NOMO-1 treated with DMSO at 0.1 percent for 48 hours (cell line): Measurements from ENCODE around the gene CATSPER1.

Source experiments
- DNase-seq: peaks from one replicate; lab custom pipeline; 2025; ENCODE audit not compliant: unreplicated experiment; lab: John Stamatoyannopoulos, UW

The CATSPER1 gene

DNA sequence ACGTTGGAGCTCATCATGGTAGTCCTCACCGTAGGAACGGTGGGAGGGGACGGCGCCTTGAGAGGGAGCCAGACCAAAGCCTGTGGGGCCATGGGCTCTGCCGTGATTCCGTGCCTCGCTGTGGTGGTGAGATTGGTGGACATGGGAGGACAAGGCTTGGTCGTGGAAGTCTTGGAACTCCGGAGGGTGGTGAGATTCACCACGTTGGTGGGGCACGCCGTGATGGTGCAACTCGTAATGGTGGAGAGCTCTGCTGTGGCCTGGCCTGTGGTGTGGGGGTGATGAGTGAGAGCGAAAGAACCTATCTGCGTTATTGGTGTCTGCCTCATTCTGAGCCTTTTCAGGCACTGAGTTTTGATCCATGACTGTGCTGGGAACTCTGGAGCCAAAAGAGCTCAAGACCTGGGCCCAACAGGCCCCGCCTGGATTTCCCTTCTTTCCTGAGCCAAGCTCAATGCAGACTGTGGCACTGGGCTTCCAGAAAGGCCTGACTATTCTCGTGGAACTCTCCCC, at the start of gene CATSPER1:
TSS of gene CATSPER1 (minus strand) at position 463 of the 513 bp plus-strand sequence. CDS start at position 363, 100 bp downstream.
- no peak for DNase-seq

DNA sequence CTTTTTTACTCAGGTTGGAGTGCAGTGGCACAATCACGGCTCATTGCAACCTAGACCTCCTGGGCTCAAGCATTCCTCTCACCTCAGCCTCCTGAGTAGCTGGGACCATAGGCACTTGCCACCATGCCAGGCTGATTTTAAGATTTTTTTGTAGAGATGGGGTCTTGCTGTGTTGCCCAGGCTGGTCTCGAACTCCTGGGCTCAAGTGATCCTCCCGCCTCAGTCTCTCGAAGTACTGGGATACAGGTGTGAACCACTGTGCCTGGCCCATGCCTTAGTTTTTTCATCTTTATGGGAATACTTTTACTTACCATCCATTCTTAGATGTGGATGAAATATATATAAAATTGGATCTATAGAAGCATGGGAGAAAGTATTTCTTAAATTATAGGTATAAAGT, 49.0 kb upstream of the CATSPER1 start:
- no peak for DNase-seq

DNA sequence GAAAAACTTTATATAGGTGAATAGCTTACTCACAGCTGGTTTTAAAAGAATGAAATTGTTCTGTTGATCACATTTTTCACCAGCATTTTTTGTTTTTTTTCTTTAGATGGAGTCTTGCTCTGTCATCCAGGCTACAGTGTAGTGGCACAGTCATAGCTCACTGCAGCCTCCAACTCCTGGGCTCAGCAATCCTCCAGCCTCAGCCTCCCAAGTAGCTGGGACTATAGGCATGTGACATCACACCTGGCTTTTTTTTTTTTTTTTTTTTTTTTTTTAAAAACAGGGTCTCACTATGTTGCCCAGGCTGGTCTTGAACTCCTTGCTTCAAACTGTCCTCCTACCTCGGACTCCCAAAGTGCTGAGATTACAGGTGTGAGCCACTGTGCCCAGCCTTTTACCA, 47.4 kb upstream of the CATSPER1 start:
- DNase-seq, result no peak

DNA sequence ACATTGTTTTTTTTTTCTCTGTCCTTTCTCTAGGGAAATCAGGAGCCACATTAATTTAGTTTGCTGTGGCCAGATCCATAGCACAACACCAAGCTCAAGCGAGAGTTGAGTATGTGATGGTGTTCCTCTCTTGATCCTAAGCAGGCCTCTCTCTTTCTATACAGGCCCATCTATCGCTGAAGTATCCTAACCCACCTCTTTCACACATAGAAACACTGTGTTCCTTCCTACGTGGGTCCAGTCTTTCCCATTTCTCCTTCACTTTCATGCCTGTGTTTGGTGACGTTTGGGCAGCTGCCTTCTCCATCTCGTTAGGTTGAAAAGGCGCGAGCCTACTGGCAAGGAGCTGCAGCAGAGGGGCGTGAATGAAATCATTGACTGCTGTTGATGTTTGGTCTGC, 46.2 kb upstream of the CATSPER1 start:
- no peak for DNase-seq

DNA sequence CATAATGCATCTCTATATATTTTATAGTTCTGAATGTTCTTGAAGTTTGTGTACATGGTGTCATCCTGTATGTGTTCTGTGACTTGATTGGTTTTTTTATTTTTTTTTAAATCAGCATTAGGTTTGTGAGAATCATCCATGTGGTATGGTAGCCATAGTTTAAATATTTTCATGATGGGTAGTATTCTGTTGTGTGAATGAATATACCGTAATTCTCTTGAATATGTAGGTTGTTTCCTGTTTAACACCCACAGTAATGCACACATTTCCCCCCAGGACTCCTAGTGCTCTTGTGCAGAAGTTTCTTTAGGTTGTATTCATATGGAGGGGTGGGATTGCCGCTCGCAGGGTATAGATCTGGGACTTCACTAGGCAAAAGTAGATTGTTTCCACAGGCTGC, 45.8 kb upstream of the CATSPER1 start:
- no peak for DNase-seq

DNA sequence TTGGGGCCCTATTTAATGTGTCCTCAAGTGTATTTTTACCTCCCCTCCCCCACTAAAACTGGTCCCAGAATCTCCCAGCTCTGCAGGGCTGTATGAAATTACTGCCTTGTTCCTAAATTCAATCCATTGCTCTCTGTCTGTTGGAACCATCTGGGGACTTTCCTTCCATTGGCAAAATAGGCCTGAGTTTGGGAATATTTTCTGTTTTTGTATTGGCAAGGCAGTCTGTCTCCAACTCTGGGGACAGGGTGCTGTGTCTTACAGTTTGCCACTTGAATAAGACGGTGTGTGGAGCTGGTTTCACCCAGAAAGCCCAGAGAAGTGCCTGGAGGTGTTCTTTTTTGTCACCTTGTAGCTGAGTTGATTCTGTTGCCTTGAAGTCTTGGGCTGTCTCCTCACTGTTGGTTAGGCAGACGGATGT, 45.1 kb upstream of the CATSPER1 start:
- no peak for DNase-seq

DNA sequence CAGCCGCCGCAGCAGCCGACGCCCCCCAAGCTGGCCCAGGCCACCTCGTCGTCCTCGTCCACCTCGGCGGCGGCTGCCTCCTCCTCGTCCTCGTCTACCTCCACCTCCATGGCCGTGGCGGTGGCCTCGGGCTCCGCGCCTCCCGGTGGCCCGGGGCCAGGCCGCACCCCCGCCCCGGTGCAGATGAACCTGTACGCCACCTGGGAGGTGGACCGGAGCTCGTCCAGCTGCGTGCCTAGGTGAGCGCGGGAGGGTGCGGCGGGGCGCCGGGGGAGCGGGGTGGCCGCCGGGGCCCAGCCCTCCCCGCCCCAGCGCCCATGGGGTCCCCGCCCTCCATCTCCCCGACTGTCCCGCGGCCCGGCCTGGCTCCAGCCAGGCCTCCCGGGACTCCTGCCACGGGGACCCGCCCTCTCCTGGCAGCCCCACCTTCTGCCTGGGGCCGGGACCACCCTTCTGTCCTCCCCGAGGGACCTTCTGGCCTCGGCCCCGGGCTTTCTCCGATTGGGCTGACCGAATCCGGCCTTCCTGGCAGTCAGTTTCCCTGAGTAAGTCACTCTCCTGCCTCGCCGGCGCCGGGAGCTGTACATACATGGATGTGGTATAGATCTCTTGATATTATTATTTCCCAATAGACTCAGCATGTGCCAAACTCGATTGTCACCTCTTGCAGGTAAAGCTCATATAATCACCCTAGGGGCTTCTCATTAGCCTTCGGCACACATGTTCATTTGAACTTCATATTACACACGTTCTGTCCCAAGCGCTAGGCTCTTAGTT, 44.5 kb upstream of the CATSPER1 start:
- peak; percentile 4 for DNase-seq

DNA sequence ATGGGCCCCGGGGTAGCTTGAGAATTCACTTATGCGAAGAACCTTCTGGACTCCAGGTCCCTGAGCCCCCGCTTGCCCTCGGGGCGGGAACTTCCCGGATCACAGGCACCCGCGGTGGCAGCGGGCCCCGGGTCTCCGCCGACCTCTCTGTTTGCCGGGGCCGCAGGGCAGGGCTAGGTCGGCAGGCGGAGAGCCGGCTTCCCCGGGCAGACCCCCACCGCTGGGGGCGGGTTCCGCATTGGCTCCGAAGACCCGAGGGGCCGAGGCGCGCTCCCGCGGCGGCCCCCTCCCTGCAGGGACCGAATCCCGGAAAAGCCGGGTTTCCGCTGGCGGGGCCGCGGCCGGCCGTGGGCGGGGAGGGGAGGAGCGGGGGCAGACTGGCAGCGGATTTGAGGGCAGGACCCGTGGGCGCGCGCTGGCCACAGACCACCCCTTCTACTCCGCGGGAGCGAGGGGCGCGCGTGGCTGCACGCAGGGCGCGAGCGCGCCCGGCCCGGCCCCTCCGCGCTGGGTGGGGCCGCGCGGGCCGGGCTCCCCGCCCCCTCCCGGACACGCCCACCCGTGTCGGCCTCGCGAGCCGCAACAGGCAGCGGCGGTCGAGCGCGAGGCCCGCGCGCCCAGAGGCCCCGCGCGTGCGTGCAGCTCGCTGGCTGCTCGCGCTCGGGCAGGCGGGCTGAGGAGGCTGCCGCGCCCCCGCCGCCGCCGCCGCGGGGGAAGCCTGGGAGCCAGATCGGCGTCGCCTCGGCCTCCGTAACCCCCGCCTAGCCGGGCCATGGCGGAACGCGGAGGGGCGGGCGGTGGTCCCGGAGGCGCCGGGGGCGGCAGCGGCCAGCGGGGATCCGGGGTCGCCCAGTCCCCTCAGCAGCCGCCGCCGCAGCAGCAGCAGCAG, 43.7 kb upstream of the CATSPER1 start, which contains the start of gene PACS1:
TSS of gene PACS1 (plus strand) at position 558 of the 889 bp plus-strand sequence. CDS start at position 773, 215 bp downstream.
- DNase-seq, result peak; percentile 53

DNA sequence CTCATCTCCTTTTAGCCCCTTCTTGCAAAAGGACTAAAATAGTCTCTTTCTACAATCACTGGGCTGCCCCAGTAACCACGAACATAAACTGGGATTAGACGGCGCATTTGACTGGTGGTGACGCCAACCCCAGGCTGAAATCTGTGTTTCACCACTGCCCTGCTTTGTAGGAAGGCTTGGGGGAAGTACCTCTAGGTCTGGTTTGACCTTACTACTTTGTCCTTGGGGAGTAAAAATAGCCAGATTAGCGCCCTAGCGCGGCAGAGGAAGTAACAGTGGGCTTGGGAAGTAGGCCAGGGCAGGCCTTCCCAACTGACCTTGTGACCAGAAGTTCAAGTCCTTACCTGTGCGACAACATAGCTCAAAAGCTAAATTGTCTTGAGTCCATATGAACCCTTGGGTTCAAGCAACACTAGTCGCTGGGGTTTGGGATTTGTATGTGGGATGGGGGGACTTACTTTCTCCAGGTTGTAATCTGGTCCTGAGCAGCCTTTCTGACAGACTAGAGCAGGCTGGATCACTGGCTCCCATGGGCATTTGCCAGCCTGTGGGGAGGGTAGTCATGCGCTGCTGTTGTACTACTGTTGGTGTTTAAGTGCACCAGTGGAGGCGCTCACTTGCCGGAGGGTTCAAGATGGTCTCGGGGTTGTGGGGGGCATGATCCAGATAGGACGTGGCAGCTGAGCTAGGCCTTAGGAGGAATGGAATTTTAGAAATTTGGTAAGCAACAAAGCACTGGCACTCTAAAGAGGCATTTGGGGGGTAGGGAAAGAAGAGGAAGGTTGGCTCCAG, 42.8 kb upstream of the CATSPER1 start:
- DNase-seq, result peak; percentile 59

DNA sequence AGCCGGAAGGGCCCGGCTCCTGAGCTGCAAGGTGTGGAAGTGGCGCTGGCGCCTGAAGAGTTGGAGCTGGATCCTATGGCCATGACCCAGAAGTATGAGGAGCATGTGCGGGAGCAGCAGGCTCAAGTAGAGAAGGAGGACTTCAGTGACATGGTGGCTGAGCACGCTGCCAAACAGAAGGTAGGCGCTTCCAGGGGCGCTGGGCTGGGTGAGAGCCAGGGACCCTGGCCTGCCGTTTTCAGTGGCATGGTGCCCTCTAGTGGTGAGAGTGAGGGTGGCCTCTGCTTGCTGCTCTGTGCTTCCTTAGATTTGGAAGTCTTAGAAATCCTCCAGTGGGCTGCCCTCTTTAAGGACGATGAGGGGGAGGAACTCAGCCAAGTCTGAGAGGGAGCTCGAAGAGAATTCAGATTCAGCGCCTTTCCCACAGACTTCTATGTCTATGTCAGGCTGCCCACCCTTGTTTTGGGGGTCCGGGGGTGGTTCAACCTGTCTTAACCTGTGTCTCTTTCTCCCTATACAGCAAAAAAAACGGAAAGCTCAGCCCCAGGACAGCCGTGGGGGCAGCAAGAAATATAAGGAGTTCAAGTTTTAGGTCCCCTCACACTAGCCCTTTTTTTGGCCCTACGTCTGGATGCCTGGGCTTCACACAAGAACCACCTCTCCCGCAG, 42.0 kb upstream of the CATSPER1 start:
- peak; percentile 46 for DNase-seq

DNA sequence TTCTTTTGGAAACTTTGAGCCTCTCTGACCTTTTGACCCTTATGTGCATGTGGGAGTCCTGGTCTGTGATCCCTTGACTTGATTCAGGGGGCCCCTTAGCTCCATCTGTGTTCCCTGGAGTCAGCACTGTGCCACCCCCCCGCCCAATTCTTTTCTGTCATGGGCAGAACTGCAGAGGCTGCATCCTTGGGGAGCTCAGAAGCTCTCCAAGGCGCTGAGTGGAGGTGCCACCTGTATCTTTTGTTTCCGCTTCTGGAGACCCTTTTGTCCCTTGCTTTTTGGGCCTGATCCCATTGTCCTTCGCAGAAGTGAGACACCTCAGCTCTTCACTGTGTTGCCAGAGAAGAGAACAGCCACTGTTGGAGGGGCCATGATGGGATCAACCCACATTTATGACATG, 41.4 kb upstream of the CATSPER1 start:
- no peak for DNase-seq

DNA sequence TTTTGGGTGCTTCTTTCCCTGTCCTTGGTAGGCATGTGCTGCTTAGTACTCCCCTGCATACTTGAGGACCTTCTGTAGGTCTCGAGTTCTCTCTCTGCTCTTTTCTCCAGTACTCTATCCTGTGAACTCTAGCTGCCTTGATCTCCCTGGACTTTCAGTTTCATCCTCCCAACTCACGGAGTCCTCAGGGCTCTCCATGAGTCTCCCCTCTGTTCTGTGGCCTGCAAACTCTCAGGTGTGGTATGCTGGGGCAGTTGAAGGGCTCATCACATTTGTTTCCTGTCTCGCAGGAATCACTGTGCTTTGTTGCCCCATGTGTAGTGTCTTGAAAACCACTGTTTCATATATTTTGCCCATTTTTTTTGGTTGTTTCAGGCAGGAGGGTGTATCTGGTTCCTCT, 40.5 kb upstream of the CATSPER1 start:
- no peak for DNase-seq

DNA sequence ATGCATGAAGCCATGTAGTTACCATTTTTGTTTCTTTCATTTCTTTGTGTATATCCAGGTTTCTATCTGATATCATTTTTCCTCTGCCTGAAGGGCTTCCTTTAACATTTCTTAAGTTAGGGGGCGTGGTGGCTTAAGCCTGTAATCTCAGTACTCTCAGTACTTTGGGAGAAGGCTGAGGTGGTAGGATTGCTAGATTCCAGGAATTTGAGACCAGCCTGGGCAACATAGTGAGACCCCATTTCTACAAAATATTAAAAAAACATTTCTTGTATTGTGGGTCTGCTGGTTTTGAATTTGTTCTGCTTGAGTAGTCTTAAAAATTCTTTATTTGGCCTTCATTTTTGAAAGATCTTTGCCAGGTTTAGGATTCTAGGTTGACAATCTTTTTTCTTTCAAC, 38.3 kb upstream of the CATSPER1 start:
- no peak for DNase-seq

DNA sequence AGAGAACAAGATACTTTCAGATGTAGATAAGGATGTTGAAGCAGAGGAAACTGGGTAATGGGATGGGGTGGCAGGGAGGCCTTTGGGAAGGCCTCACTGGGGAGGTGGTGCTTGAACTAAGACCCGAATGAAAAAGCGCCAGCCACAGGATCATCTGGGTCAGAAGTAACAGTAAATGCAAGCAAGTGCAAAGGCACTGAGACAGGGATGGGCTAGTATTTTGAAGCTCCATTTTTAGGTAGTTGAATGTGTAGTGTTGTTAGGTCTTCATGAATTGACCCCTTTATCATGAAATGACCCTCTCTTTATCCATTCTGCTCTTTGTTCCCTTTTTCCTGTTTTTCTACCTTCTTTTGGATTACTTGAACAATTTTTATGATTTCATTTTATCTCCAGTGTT, 37.6 kb upstream of the CATSPER1 start:
- no peak for DNase-seq

DNA sequence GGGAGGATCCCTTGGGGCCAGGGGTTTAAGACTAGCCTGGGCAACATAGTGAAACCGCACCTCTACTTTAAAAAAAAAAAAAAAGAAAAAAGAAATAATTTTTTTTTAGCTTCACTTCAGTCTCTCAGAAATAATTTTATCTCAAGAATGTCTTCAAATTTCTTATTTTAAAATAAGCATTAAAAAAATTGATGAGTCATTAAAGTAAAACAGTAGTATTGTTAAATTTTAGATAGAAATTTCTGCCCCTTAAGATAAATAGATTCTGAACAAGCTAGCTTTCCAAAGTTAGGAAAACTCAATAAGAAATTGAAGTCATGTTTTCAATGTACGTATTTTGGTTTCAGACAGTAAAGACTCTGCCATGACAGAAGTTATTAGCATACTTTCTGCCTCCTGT, 36.1 kb upstream of the CATSPER1 start:
- DNase-seq, result no peak

DNA sequence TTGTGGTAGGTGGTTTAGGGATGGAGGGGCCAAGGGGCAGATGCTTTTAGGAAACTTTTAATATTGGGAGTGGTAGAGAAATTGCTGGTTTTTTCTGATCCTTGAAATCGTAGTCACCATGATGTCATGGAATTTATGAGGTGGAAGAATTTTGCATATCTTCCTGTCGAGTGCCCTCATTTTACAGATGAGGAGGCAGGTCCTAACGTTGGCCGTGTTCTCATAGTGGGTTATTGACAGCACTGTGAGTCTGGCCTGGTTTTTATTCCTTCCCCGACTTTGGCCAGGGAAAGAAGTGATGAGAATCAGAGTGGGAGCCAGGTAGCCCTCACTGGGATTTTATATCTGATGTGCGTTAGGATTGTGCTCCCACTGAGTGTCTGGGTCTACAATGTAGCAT, 35.0 kb upstream of the CATSPER1 start:
- no peak for DNase-seq

DNA sequence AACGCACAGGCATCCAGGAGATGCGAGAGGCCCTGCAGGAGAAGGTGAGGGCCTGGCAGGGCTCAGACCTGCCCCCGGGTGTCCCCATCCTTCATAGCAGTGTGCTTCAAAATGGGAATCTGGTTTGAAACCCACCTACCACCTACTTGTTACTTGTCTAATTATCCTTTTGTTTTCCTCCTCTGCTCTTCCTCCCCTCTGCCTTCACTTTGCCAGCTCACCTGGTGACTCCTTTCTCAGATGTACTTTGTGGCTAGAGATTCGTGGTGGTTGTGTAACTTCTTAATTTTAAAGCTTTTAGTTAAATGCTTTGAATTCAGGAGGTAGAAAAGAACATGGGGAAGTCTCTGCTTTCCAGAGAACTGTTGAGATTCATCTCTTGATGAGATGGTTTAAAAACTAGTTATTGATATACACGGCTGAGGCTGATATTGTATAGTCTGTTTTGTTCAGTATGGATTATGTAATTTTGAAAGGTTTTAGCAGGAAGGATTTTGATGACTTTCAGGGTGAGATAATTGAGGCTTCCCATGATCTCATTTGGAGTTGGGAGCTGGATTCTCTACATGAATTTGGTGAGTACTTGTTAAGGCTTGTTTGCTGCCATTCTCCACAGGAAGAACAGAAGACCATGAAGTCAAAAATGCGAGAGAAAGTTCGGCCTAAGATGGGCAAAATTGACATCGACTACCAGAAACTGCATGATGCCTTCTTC, 33.8 kb upstream of the CATSPER1 start:
- DNase-seq, result no peak

DNA sequence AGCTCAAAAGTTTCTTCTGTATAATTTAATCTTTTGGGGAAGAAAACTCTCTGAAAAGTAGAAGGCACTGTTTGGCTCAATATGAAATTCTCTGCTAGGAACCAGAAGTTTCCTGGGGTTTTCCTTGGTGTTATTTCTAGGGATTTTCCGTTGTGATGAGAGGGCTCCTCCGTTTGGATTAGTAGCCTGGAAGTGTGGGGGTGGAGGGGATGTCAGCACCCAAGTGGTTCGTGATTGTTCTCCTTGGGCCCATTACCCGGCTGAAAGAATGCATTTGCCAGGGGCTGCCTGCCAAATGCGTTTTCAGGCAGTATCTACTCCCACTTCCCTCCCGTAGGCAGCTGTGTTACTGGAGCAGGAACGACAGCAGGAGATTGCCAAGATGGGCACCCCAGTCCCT, 30.2 kb upstream of the CATSPER1 start:
- no peak for DNase-seq

DNA sequence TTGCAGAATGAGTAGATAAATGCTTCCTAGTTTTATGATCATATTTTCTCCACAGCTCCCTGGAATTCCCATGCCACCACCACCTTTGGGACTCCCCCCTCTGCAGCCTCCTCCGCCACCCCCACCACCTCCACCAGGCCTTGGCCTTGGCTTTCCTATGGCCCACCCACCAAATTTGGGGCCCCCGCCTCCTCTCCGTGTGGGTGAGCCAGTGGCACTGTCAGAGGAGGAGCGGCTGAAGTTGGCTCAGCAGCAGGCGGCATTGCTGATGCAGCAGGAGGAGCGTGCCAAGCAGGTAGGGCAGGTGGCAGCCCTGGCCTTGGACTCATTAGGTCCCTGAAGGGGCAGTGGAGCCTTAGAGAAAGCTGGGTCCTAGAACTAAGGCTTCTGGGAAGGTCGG, 28.7 kb upstream of the CATSPER1 start:
- no peak for DNase-seq

DNA sequence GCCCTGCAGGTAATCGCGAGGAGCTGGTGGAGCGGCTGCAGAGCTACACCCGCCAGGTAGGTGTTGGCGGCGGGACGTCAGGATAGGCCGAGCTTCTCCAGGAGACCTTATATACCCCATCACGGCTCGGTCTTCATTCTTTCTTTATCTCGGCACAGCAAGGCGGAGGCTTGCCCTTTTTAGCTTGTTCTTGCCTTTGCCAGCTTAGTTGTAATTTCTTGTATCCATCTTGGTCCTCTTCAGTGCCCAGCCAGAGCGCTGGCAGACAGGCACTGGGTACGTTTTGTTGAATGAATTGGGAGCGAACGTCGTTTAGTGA, 26.3 kb upstream of the CATSPER1 start:
- no peak for DNase-seq
